Ovary (tissue), 9 donors: Measurements from ENCODE around the gene MBP. TPM values are rescaled to one million over a fixed set of nuclear protein-coding genes. Genes with fewer than 3 reads are reported as not detected.
A peak's percentile ranks its signal among the peaks of the same experiment; 100 is the strongest.

Experiments used
- DNase-seq, 5 donors: peaks; one replicate each; pipeline ENCODE4 v3.0.0-alpha.2; 2019 to 2020
- H3K27ac ChIP-seq, 2 donors: fragments of 200-600 bp; one replicate each; pipeline versions ENCODE4 v1.5.1 to v1.8.0; 2019 to 2022
- H3K27me3 ChIP-seq: fragments of 200-600 bp; one replicate; pipeline ENCODE4 v1.8.0; 2022
- H3K36me3 ChIP-seq: fragments of 200-600 bp; sonication (generic); one replicate; pipeline ENCODE4 v1.5.1; 2019
- H3K4me1 ChIP-seq: one replicate; pipeline ENCODE4 v1.8.1; 2013; ENCODE audit warnings: mild to moderate bottlenecking, moderate library complexity; ENCODE audit not compliant: insufficient read depth
- H3K4me3 ChIP-seq: fragments of 200-600 bp; sonication (generic); one replicate; pipeline ENCODE4 v1.5.1; 2017
- H3K9me3 ChIP-seq, 2 donors: fragments of 200-600 bp in 1 of 2; sonication (generic) in 1 of 2; one replicate each; pipeline versions ENCODE4 v1.5.1 to v1.8.1; 2013 to 2019; ENCODE audit warnings: mild to moderate bottlenecking in 1 of 2, moderate library complexity in 1 of 2
- EP300 ChIP-seq: sonication (generic); formaldehyde crosslinking; IDR thresholded peaks from one replicate; pipeline ENCODE4 v1.6.1; 2017; ENCODE audit warnings: antibody characterized with exemption
- POLR2A ChIP-seq: fragments of 450-650 bp; IDR thresholded peaks from one replicate; pipeline ENCODE4 v1.6.1; 2017; ENCODE audit warnings: antibody characterized with exemption, mild to moderate bottlenecking, moderate library complexity
- WGBS, 3 donors: extraction: QIAGEN DNeasy Blood & Tissue Kit in 1 of 3; methylation state at CpG; one replicate each; pipeline versions ENCODE4 v1.1.5 to v1.1.7; 2013 to 2017; 5-methylcytosine and 5-hydroxymethylcytosine counted together
- intact Hi-C, 4 donors: fragments of 100-400 bp; cut with DNase I; formaldehyde crosslinking; loops; one replicate each; pipeline versions ENCODE4 v1.11.0 to v1.15.1; 2022 to 2023
- polyA plus RNA-seq, 2 donors: library from polyadenylated mRNA; stranded (reverse); fragments of 200-250 nt in 1 of 2; fragments of 350-450 nt in 1 of 2; fragmentation: Illumina TruSeq in 1 of 2; extraction: RNeasy Lipid Tissue Mini Kit (QIAGEN cat#74804) in 1 of 2; gene quantifications; one replicate each; pipeline ENCODE4 v1.2.3, GENCODE V29; 2013 to 2014
- total RNA-seq, 7 donors: library from RNA; depleted of rRNA in 2 of 7; stranded (reverse); fragments of >200 nt in 2 of 7; fragmentation: NEBNext Ultra II Directional in 3 of 7; extraction: Animal tissue kit (Norgen Biotek cat#: 25700) in 3 of 7; gene quantifications; one replicate each; pipeline versions ENCODE4 v1.1.0 to v1.2.4, GENCODE V29; 2016 to 2023
- TF ChIP-seq, protein P1 (sequence below), 3 donors: fragments of 450-650 bp in 2 of 3; fragments of 200-600 bp in 1 of 3; IDR thresholded peaks; one replicate each; pipeline versions ENCODE4 v1.5.1 to v1.8.0; 2016 to 2022; ENCODE audit warnings: antibody characterized with exemption in 3 of 3, mild to moderate bottlenecking in 1 of 3
- donor health status: DM: no; HTN: no; CAD: no; lungs with moderate emphysema.
- donor health status: DM: no; HTN: no; CAD: no.
- donor health status: Bipolar disorder and iron deficiency.
- donor health status: DM: yes; HTN: yes; CAD: no.
- donor health status: DM: no; HTN: no; CAD: no.
- donor health status: DM: yes; HTN: yes; CAD: no.

Gene MBP
- total and polyA plus RNA-seq, 9 donors, result 7.1 to 38.2 (median 23.2) TPM

DNA sequence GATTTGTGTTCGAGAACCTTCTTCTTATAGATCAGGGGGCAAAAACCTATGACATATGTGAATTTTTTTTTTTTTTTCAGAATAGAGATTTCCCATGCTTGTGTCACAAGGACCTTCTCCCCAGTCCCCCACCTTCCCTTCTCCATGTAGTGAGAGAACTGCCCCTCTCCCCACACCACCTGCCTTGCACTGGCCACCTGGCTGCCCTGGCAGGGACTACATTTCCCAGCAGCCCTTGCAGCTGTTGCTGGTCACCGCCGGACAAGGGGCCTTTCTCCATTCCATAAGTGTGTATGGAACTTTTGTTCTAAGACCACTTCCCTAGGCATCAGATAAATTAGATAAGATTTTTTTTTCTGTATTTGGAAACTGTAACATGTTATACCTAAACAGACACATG lies 22.2 kb downstream of the MBP start:
- WGBS, 3 donors, result 85 to 90% (median 87%) methylated on average over 3 of the region's 3 CpGs
- no peak overlapping the region for H3K4me3 ChIP-seq
- no peaks in the 10 kb centered on the region for H3K9me3 ChIP-seq
- H3K27ac ChIP-seq, result no peak overlapping the region
- intact Hi-C loops, result no loop called here
- H3K36me3 ChIP-seq, result no peaks in the 10 kb centered on the region
- H3K4me1 ChIP-seq, result peaks cover 32% of the 10 kb centered on the region
- no peak for TF ChIP-seq EP300
- TF ChIP-seq, protein P1, sequence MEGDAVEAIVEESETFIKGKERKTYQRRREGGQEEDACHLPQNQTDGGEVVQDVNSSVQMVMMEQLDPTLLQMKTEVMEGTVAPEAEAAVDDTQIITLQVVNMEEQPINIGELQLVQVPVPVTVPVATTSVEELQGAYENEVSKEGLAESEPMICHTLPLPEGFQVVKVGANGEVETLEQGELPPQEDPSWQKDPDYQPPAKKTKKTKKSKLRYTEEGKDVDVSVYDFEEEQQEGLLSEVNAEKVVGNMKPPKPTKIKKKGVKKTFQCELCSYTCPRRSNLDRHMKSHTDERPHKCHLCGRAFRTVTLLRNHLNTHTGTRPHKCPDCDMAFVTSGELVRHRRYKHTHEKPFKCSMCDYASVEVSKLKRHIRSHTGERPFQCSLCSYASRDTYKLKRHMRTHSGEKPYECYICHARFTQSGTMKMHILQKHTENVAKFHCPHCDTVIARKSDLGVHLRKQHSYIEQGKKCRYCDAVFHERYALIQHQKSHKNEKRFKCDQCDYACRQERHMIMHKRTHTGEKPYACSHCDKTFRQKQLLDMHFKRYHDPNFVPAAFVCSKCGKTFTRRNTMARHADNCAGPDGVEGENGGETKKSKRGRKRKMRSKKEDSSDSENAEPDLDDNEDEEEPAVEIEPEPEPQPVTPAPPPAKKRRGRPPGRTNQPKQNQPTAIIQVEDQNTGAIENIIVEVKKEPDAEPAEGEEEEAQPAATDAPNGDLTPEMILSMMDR (IDR thresholded peaks at IDR 0.05), result no peak
- no peak for TF ChIP-seq POLR2A
- no peak for DNase-seq
- H3K27me3 ChIP-seq, result no peaks in the 10 kb centered on the region

DNA sequence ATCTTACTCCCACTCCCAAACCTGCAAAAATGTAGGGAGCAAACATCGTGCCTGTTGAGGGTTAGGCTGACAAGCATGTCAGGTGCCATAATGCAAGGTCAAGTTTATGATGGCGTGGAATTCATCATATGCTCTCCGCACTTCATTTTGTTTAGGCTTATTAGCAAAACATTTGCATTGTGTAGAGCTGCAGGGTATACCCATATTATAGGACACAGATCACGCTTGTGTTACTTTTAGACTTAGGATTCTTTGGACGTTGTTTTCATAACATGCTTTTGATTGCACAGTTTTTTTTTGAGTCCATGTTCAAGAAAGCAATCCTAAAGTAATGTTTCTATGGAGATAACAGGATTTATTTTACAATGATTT lies 22.9 kb downstream of the MBP start:
- Histone ChIP-seq H3K4me3 (no peak overlapping the region), H3K36me3 (no peaks in the 10 kb centered on the region), H3K4me1 (peaks cover 31% of the 10 kb centered on the region), H3K9me3 (no peaks in the 10 kb centered on the region), H3K27ac (no peak overlapping the region), H3K27me3 (no peaks in the 10 kb centered on the region)
- WGBS, 3 donors, result 35 to 53% (median 46%) methylated on average over 5 of the region's 5 CpGs
- no peak for DNase-seq
- intact Hi-C loops, result loop anchor here in 1 of 4 donors (10.0 kb wide), 2 partner anchors 95 to 285 kb away; partner anchors contain the start of gene ZNF236
- TF ChIP-seq, protein P1 (IDR thresholded peaks at IDR 0.05), result no peak
- TF ChIP-seq POLR2A (no peak), EP300 (no peak)

DNA sequence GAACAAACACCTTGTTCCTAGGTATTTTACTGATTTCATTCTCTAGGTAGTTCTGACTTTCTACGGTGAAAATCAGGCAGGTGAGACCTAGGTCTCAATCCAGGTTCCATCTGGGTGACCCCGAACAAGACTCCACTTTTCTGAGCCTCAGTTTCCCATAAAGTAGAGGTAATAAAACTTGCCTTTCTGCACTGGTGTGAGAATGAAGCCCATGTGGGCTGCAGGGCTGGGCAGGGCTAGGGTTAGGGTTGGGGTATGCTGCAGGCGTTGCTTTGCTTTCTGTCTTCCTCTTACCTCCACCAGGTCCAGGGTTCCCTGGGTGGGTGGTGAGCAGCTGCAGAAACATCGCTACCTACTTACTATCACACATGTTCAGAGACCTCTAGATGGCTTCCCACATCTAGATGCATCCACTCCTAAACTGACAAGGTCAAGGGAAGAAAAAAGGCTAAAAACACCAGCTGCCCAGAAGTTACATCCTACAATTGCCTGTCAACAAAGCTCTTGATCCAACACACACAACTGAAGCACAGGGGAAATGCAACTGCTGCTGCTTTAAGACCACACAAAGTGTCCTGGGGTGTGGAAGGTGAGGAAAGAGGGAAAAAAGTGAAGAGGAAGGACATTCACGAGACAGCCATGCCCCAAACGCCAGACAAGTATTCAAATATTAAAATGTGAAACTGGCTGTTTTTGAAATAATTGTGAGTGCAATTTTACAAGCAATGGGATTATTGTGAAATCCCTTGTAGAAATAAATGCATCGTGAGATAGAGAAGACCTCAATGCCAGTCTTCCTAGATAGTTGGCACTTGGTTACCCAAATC lies 23.5 kb downstream of the MBP start:
- 35 to 49% (median 46%) methylated on average over 7 of the region's 7 CpGs for WGBS, 3 donors
- no peak for DNase-seq
- Histone ChIP-seq H3K9me3 (no peaks in the 10 kb centered on the region), H3K27me3 (no peaks in the 10 kb centered on the region), H3K27ac (peak overlapping the region; percentile 30 to 63), H3K4me1 (peaks cover 31% of the 10 kb centered on the region), H3K36me3 (no peaks in the 10 kb centered on the region), H3K4me3 (no peak overlapping the region)
- intact Hi-C loops, result loop anchor here in 1 of 4 donors (10.0 kb wide), 2 partner anchors 94 to 284 kb away; partner anchors contain the start of gene ZNF236
- TF ChIP-seq, protein P1 (IDR thresholded peaks at IDR 0.05), result no peak
- TF ChIP-seq EP300 (no peak), POLR2A (no peak)

DNA sequence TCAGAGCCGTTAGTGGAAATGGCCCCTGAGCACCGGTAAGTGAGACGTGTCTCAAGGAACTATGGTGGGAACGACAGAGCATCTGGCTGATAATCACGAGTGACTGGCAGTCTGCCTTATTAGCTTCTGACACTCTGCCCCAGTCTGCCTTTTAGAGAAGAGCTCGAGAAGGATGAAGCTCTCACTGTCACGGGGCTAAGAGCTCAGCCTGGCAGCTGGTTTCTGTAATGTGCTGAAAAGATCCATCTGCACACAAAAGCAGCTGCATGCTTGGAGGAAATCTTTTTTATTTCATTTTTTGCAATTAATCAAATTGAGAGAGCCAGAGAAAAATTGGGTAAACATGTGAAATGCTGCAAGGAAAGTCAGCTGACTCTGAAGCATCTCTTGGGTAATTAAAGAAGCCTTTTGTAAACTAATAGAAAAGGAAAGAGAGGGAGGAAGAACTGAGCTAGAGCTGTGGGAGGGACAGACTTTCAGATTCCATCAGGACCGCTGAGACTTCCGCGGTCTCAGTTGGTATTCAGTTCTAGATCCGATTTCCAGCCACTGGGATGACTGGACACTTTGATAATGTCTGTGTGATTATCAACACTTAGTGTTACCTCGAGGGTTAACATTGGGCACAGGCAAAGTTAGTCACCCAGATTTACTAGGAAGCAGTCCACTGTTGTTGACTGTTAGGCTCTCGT lies 24.4 kb downstream of the MBP start:
- H3K9me3 ChIP-seq, result no peaks in the 10 kb centered on the region
- peak overlapping the region; percentile 30 to 63 for H3K27ac ChIP-seq
- peaks cover 30% of the 10 kb centered on the region for H3K4me1 ChIP-seq
- no peak overlapping the region for H3K4me3 ChIP-seq
- no peaks in the 10 kb centered on the region for H3K36me3 ChIP-seq
- WGBS, 3 donors, result 2 to 4% (median 3%) methylated on average over 13 of the region's 13 CpGs
- TF ChIP-seq EP300 (no peak), POLR2A (no peak)
- TF ChIP-seq, protein P1 (IDR thresholded peaks at IDR 0.05), result no peak
- intact Hi-C loops, result loop anchor here in 1 of 4 donors (10.0 kb wide), 2 partner anchors 93 to 283 kb away; partner anchors contain the start of gene ZNF236
- no peaks in the 10 kb centered on the region for H3K27me3 ChIP-seq
- peak in 3 of 5 donors; percentile 65 to 73 (median 66) for DNase-seq
